ENCODE measurements around the gene PHLDA2.

The PHLDA2 gene, protein sequence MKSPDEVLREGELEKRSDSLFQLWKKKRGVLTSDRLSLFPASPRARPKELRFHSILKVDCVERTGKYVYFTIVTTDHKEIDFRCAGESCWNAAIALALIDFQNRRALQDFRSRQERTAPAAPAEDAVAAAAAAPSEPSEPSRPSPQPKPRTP

DNA sequence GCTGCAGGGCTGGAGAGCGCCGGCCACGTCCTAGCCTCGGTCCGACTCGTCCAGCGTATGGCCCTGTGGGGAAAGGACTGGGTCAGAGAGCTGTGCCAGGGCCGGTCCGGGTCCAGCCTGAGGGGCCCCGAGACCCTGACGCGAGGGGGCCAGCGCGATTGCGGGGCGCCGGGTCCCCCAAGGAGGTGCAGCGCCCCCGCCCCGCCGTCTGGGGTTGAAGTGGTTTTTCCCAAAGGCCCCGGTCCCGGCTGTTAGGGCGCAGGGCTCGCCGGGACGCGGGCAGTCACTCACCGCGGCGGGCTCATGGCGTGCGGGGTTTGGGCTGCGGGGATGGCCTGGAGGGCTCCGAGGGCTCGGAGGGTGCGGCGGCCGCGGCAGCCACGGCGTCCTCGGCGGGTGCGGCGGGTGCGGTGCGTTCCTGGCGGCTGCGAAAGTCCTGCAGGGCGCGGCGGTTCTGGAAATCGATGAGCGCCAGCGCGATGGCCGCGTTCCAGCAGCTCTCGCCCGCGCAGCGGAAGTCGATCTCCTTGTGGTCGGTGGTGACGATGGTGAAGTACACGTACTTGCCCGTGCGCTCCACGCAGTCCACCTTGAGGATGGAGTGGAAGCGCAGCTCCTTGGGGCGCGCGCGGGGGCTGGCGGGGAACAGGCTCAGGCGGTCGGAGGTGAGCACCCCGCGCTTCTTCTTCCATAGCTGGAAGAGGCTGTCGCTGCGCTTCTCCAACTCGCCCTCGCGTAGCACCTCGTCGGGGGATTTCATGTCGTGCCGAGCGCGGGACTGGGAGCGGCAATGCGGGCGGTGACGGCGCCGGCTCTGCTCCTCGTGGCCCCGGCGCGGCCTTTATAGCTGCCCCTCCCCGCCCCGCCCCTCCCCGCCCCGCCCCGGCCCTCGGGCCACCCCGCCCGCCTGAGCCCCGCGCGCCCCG is at the start of gene PHLDA2:
Gene PHLDA2 (minus strand): TSS at position 816 of the 926 bp plus-strand sequence. CDS start 56 bp downstream, at position 760.
- DNase-seq: peak; percentile 37 to 49

DNA sequence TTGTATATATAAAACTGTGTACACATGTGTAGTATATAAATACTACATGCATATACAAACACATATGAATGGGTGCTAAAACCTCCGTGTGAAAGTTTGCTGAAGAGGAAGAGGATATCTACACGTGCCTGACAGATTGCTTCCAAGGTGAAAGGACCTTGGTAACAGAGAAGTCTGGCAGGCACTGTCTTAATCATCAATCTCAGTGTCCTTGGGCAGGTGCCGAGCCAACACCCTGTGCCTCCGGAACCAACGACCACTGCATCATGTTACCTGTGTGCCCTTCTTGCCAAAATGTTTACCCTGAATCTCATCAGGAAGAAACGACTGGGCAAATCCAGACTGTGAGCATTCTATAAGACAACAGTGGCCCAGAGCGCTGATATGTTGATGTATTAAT is 47.9 kb upstream of the PHLDA2 start:
- DNase-seq: no peak

DNA sequence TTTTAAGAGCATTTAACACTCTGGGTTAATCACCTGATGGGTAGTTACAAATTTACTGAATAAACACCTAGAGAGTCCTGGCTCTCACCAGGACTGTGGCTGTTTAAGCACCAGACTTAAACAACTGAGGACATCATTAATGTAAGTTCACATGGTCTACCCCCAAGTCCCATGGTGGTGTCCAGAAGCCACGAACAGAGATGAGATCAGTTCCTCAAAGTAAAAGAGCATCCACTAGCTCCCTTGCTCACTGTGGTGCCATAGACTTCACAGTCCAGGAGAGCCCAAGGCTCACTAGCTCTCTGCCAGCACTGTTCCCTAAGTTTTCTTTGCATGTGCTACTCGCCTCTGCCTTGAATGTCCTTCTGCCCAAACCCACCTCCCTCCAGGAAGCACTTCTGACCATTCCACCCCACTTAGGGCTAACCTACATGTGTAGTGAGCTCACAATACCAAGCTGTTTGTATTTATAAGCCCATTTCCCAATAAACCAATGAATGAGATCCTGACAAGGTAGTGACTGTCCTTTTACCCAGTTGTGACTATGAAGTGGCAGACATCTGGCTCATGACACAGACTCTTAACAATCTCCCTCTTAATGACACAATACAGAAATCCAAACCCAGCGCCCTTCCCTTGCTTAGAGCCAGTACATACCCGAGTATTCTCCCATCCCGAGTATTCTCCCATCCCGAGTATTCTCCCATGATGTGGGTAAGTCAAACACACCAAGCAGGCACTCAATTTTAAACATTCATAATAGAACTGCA is 47.3 kb upstream of the PHLDA2 start:
- no peak for DNase-seq

DNA sequence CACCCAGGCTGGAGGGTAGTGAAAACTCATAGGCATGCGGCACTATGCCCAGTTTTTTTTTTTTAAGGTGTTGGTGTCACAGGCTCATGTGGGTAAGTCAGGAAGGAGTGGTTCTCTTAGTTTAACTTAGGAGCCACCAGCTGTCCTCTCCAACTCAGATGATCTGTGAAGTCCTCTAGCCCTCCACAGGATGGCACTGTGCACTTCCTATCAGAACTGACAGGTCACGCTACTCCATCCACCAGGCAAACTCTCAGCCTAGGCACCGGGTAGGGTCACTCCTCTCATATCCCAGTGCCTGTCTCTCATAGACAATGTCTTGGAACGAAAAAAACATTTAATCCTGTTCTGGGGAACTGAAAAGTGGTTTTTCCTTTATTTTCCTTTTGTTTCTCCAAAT is 46.4 kb upstream of the PHLDA2 start:
- peak; percentile 32 to 40 for DNase-seq

DNA sequence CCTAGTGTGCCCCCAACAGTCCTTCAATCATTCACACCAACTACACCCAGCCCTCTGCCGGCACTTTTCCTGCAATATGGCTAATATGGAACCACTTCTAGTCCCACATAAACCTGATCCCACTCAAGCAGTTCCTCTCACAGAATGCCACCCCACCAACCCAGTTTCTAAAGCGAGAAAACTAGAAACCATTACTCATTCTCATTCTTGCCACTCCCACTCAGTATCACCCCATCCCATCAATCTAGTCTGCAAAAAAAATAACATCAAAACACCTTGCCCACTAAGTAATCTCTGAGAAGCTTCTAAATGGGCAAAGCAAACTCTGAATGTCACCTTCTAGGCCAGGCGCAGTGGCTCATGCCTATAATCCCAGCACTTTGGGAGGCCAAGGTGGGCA is 45.1 kb upstream of the PHLDA2 start:
- no peak for DNase-seq

DNA sequence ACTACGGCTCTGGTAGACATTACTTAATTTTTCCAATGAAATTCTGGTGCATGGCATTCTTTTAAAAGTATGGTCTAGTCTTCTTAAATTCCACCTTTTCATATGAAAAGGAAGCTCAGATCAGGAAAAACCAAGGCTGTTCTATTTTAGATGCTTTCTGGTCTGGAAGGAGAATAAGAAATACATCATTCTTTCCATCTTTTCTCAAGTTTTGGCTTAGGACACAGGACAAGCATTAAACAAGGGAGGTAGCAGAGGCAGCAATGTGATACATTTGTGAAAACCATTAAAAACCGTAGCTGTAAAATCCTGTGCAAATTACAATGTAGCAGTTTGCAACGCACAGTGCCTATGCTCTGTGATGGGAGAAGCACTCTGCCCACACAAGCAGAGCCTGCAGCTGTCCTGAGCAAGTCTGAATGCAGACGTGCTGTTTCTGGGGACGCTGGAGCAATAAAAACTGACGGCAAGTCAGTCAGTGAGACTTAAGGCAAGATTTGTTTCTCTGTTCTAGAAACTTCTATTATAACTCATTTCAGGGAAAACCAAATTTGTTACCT is 39.2 kb upstream of the PHLDA2 start:
- no peak for DNase-seq

DNA sequence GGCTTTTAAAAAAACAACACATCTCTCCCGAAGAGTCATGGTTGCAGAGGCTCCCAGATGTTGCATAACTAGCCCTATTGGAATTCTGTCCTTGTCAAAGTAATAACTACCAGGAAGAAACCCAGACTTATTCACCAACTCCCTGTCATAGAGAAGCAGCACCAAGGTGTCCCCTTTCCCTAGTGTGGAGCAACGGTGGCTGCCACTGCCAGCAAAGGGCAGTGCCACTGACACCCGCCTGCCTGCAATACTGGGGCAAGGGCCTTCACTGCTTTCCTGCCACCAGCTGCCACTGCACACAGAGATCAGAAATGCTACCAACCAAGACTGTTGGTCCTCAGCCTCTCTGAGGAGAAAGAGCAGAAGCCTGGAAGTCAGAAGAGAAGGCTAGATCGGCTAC is 35.6 kb upstream of the PHLDA2 start:
- DNase-seq: no peak

DNA sequence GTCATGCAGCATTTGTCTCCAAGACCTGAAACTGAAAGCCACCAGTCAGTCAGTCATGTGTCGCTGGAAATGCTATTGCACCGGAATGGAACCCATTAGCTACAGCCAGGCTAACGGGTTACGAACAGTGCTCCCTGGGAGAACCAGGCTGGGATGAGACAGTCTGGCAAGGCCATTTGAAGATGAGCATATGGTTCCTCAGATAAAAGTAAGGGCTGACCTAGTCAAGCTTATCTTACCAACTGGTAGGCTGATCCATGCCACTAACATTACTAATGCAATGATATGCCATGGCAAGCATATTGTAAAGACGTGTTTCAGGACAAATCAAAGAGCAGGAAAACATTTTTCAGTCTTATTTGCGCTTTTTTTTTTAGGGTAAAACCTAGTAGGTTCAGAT is 34.5 kb upstream of the PHLDA2 start:
- DNase-seq: no peak

DNA sequence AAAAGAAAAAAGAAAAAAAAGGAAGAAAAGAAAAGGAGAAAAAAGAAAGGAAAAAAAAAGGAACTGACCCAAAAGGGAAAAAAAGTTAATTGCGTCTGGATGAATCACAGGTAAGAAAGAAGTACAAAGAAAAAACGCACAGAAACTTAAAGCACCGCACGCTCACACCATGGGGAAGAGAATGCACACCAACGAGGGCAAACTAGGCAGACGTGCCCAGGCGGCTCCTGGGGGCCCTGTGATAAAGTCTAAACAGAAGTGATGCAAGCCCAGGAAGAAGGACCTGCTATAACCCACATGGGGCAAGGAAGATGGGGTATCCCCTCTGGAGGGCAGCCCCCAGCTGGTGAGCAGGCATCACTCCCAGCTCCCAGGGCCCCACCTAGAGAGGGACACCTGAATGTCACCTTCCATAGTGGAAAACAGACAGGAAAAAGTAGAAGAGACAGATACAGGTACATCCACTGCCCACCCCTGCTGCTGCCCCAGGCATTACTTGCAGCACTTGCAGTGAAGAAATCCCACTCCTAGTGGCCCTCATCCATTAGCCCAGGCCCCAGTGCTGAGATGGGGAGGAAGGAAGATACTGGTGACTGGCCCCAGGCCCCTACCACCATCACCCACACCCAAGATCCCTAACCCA is 34.0 kb upstream of the PHLDA2 start:
- DNase-seq: no peak

DNA sequence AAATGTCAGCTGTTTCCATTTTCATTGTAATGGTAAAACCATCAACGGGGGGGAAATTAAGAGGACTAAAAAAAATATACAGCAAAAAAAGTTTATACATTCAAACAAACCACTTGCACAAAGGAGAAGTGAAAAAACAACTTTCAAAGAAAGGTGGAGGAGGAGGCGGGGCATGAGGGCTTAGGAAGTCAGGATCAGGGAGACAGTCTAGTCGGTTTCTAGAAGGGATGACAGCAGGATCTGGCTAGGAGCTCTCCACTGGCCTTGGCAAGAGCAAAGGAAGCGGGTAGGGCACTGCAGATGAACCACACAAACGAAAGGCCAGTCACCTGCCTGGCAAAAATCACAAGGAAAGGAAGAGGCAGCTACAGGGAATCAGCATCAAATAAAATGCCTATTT is 31.9 kb upstream of the PHLDA2 start:
- DNase-seq: no peak

DNA sequence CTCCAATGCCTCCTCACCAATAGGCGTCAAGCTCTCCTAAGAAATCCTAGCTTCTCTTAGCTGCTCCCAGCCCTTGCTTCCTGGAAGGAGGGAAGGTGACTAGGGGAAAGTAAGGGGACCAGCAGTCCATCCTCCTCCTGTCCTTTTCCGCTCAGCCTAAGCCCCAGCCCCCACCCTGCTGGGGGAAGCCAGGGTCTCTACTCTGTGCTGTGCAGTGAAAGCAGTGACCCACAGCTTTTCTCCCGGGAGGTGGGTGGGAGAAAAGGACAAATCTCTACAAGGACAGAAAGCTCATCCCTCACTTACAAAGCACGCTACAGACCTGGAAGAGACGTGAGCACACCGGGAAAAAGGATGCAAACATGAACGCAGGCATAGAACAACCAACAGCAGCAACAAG is 30.9 kb upstream of the PHLDA2 start:
- DNase-seq: no peak

DNA sequence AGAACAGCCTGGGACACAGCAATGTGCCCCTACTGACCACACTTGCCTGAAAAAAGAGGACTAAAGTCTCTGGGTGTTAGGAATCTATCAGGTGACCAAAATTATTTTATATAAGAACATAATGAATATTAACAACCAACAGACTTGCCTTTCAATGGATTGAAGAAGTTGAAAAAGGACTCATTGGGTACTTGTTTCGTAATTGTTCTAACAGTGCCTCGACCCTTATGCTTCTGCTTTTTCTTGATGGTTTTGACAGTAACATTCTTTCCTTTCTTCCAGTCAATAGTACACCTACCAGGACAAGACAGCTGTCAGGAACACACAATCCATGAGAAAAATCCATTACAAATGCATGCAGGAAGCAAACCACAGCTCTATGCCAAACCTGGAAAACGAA is 29.0 kb upstream of the PHLDA2 start:
- no peak for DNase-seq

DNA sequence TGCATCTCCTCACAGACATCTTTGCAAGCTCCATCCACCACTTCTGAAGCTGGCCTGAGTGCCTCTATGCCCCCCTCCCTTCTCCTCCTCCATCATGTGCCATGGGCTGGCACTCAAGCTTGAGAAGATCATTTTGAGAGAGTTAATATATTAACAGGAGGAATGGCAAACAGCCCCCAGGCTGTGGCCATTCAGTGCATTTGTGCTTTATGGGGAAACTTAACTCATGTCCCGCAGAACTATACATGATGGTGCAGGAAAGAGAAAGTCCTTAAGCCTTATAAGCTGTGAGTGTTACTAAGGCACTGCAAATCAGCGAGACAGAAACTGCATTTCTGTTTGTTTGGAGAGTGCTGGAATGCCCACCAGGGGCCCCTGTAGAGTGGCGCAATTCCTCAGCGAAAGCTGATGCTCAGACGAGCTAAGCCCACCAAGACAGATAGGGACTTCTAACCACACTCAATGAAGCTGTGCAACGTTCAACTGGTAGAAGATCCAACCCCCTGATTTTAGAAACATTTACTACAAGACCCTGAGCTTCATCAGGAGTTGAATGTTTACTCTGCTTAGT is 26.8 kb upstream of the PHLDA2 start:
- no peak for DNase-seq

DNA sequence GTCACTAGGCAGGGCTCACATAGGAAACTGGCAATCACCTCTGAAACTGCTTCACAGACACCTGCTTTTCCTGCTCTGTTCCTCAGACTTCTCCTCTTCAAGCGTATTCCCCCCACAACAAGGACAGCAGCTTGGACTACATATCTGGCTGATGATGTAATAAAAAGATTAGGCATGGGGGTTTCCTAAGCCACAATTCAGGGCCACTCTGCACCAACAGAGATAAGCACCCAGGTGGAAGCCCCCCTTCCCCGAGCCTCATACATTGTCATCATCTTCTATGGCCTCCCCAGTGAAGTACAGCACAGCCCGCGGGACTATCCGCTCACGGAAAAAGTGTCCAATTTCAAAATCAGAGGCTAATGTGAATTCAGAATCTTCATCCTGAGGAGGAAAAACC is 25.0 kb upstream of the PHLDA2 start:
- no peak for DNase-seq

DNA sequence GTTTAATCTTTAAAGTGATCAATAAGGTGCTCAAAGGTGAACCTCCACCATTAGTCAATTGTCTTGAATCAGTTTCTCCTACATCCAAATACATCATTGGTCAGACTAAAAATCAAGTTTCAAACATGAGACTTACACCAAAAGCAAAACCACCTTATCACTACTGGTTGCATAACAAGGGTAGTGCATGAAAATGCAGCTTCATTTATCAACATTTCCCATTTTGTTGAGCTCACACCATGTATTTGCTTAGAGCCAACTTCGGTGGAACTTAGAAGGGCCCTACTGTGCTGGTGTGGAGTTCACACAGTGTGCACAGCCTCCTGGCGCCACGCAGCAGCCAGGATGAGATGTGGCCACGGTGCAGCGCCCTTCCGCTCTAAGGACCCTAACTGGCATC is 23.1 kb upstream of the PHLDA2 start:
- DNase-seq: no peak

DNA sequence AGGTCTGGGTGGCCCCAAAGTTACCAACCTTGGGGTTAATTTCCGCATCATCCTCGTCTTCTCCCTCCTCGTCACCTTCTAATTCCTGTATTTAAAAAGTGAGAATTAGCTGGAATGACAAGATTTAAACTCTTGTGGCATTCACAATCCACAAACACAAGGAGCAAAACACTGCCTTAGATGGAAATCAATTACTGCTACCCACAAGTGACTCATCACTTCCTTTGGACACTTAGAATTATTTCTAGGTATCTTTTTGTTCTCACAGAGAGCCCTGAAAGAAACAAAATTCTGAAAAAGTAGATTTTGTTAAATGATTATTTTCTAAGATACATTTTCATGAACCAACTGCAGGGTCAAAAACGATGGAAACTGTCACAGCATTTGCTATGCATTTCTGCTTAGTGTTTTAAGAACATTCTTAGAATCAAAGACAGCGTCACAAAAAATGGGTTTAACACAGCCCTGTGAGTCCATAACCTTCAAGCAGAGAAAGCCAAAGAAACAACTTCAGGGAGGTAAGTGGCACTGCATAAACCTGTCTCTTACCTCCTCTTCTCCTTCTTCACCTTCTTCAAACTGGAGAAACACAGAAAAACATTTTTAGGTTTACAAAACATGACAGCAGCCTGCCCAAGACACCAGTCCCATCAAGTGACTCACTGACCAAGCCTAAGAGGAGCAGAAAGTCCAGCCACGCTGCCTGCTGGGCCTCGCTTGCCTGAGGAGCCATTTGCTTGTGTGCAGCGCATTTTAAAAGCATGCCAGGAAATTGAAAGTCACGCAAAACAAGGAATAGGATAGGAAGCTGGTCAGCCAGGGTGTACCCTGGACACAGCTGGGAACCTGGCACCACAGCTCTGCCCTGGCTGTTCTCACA is 22.3 kb upstream of the PHLDA2 start:
- DNase-seq: no peak

DNA sequence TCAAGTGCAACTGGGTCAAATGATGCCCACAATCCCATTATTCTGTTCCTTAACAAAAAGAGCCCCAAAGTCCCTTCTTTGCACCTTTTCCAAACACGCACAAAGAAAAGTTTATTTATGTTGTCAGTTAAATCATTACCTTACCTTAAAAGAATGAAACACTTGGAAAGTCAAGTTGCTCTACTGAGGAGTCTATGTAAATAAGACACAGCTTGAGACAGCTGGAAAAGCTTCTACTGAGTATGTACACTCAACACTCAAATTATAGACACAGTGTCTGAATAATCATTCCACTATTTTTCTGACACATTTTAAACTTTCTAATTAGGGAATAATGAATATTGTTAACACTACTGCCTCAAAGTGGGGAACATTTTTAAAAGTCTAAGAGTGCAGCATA is 21.6 kb upstream of the PHLDA2 start:
- DNase-seq: no peak

DNA sequence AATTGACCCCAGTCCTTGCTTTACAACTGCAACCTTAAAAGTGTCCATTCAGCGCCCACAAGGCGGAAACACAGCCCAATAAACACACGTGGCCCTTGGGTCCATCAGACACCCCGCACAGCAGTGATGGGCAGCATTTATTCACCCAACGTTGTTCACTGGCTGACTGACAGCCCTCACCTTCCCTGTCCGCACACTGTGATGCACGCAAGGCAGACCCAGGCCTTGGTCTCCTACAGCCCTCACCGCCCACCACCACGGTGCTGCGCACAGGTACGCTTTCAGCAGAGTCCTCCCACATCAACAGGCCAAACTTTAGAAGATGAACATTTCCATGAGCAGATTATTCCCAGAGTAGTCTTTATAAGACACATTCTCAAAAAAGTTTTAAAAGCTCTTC is 20.7 kb upstream of the PHLDA2 start:
- no peak for DNase-seq

DNA sequence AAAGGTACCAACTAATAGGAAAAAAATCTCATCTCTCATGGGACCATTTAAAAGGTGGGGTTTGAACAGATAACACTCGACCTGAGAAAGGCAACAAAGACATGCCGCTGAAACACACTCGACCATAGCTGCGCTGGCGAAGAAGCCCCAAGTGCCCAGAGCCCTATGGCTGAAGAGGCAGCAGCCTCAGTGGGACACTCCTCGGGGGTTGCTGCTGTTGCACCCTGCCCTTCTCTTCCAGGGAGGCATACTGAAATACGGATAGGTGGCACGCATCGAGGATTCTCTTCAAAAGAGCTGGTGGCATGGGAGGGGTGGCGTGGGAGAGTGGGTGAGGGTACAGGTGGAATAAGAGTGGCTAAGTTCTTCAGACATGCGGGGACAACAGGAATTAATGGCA is 18.5 kb upstream of the PHLDA2 start:
- DNase-seq: no peak

DNA sequence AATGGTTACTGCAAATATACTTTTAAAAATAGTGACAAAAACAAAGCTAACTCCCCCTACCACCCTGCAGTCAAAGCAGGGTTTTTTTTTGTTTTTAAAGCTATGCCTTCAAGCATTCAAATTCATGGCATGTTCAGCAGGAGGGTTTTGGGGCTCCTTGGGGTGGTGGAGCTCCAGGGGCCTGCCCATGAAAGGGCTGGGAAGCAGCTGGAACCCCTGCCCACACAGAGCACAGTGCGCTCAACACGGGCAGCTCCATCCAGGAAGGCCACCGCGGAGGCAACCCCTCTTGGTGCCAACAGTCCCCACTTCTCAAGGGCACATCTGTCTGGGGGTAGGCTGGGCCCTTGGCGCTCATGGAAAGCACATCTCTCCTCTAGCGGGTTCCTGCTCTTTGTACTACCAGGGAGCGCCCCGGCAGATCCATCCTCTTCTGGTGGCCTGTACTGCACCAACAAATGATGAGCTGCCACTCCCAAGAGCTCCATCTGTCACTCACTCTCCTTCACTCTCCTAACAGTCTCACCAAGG is 16.6 kb upstream of the PHLDA2 start:
- no peak for DNase-seq

DNA sequence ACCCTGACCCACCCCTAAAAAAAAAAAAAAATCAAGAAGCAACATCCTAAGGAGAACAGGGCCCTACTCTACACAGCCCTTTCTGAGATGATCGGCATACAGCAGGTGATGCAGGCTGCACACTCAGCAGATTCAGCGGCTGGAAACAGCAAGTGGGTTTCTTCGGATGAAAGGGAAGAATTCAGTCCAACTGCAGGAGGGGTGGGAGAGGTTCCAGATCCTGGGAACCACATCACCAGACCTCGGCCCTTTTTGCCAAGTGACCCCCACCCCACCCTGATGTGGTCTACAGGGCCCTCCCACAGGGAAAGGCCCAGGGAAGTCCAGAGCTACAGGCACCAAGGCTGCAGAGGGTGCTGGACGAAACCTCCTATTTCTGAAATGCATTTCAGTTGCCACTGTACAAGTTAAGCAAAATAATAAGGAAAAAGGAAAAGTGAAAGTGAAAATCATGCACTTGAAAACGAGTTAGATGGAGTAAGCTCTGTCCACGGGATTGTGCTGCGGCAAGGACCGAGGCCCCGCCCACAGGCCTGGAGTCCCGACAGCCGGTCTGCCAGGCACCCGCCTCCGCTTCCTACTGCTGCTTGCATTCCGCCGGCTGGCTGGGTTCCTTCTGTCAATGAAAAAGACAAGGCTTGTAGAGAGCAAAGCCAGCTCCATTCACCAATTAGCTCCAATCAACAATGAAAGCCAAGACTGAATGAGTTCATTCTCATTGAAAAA is 16.0 kb upstream of the PHLDA2 start:
- peak; percentile 29 to 36 for DNase-seq

Measured in activated CD4-positive, alpha-beta T cell treated with anti-CD3 and anti-CD28 coated beads, Interleukin-2, amount 50 U/mL, for 4 hours (primary cell).